H9 (cell line): Measurements from ENCODE around the gene KRTAP1-4. TPM values are rescaled to one million over a fixed set of nuclear protein-coding genes. Genes with fewer than 3 reads are reported as not detected.

ENCODE experiments used
- DNase-seq: peaks from one replicate; pipeline ENCODE4 v3.0.0-alpha.2; 2017
- H2AFZ ChIP-seq: one replicate; pipeline ENCODE4 v1.6.1; 2013; ENCODE audit warnings: mild to moderate bottlenecking, low read length, control low read depth, moderate library complexity
- H2AK5ac ChIP-seq: 2 replicates; pipeline ENCODE4 v1.6.1; 2013; ENCODE audit warnings: low read length, control low read depth, mixed read lengths; ENCODE audit not compliant: insufficient read length
- H2BK120ac ChIP-seq: one replicate; pipeline ENCODE4 v1.6.1; 2013; ENCODE audit warnings: low read depth, mild to moderate bottlenecking, low read length, control low read depth, inconsistent platforms; ENCODE audit not compliant: poor library complexity, severe bottlenecking
- H2BK12ac ChIP-seq: 2 replicates; pipeline ENCODE4 v1.6.1; 2013; ENCODE audit warnings: low read length, control low read depth, mixed read lengths, low read depth; ENCODE audit not compliant: insufficient read length
- H2BK15ac ChIP-seq: 2 replicates; pipeline ENCODE4 v1.6.1; 2013; ENCODE audit warnings: low read depth, low read length, control low read depth
- H2BK20ac ChIP-seq: one replicate; pipeline ENCODE4 v1.6.1; 2013; ENCODE audit warnings: low read depth, mild to moderate bottlenecking, low read length, control low read depth, inconsistent platforms; ENCODE audit not compliant: poor library complexity, severe bottlenecking
- H2BK5ac ChIP-seq: 2 replicates; pipeline ENCODE4 v1.6.1; 2013; ENCODE audit warnings: low read length, control low read depth, mixed read lengths; ENCODE audit not compliant: insufficient read length
- H3K14ac ChIP-seq: 2 replicates; pipeline ENCODE4 v1.6.1; 2013; ENCODE audit warnings: low read length, control low read depth; ENCODE audit not compliant: insufficient read depth
- H3K18ac ChIP-seq: 2 replicates; pipeline ENCODE4 v1.6.1; 2013; ENCODE audit warnings: low read depth, mild to moderate bottlenecking, mixed read lengths, low read length, control low read depth; ENCODE audit not compliant: insufficient read length
- H3K23ac ChIP-seq: 2 replicates; pipeline ENCODE4 v1.6.1; 2013; ENCODE audit warnings: low read length, control low read depth, mixed read lengths, low read depth; ENCODE audit not compliant: insufficient read length
- H3K23me2 ChIP-seq: 2 replicates; pipeline ENCODE4 v1.6.1; 2013; ENCODE audit warnings: low read depth, mild to moderate bottlenecking, mixed read lengths, low read length, control low read depth; ENCODE audit not compliant: insufficient read length, poor library complexity, severe bottlenecking
- H3K27ac ChIP-seq: 2 replicates; pipeline ENCODE4 v1.5.1; 2013; ENCODE audit warnings: low read length, control low read depth, mixed read lengths, low read depth; ENCODE audit not compliant: insufficient read length
- H3K27me3 ChIP-seq: 2 replicates; pipeline ENCODE4 v1.6.1; 2013; ENCODE audit warnings: low read length, control low read depth, inconsistent platforms; ENCODE audit not compliant: insufficient read depth
- H3K4ac ChIP-seq: 2 replicates; pipeline ENCODE4 v1.6.1; 2013; ENCODE audit warnings: low read depth, mild to moderate bottlenecking, control low read depth, inconsistent platforms, low read length, moderate library complexity
- H3K4me1 ChIP-seq: 2 replicates; pipeline ENCODE4 v1.6.1; 2013; ENCODE audit warnings: low read length, control low read depth, inconsistent platforms; ENCODE audit not compliant: insufficient read depth
- H3K4me2 ChIP-seq: 2 replicates; pipeline ENCODE4 v1.6.1; 2013; ENCODE audit warnings: low read length, control low read depth, mixed read lengths; ENCODE audit not compliant: insufficient read length, insufficient read depth
- H3K56ac ChIP-seq: 2 replicates; pipeline ENCODE4 v1.6.1; 2013; ENCODE audit warnings: low read depth, mild to moderate bottlenecking, mixed read lengths, low read length, control low read depth; ENCODE audit not compliant: insufficient read length
- H3K79me1 ChIP-seq: 2 replicates; pipeline ENCODE4 v1.6.1; 2013; ENCODE audit warnings: low read depth, mild to moderate bottlenecking, moderate library complexity, low read length, control low read depth, inconsistent platforms; ENCODE audit not compliant: insufficient read depth, poor library complexity, severe bottlenecking
- H3K79me2 ChIP-seq: 2 replicates; pipeline ENCODE4 v1.6.1; 2013; ENCODE audit warnings: low read length, control low read depth, inconsistent platforms; ENCODE audit not compliant: insufficient read depth
- H3K9ac ChIP-seq: 2 replicates; pipeline ENCODE4 v1.6.1; 2013; ENCODE audit warnings: low read length, control low read depth, mixed read lengths; ENCODE audit not compliant: insufficient read length; ENCODE audit errors: extremely low read depth
- H3K9me3 ChIP-seq: one replicate; pipeline ENCODE4 v1.6.1; 2013; ENCODE audit warnings: low read depth, low read length, inconsistent platforms; ENCODE audit not compliant: control insufficient read depth
- H3T11ph ChIP-seq: one replicate; pipeline ENCODE4 v1.6.1; 2013; ENCODE audit warnings: mild to moderate bottlenecking, low read length, control low read depth, inconsistent platforms
- H4K20me1 ChIP-seq: one replicate; pipeline ENCODE4 v1.6.1; 2013; ENCODE audit not compliant: control insufficient read depth, insufficient read length, insufficient read depth
- H4K5ac ChIP-seq: 2 replicates; pipeline ENCODE4 v1.6.1; 2013; ENCODE audit warnings: low read depth, mild to moderate bottlenecking, mixed read lengths, low read length, control low read depth; ENCODE audit not compliant: insufficient read length
- H4K8ac ChIP-seq: replicated peaks from 2 replicates; pipeline ENCODE4 v1.6.1; 2013; ENCODE audit warnings: low read length, control low read depth, mixed read lengths, low read depth; ENCODE audit not compliant: insufficient read length
- H4K91ac ChIP-seq: 2 replicates; pipeline ENCODE4 v1.6.1; 2013; ENCODE audit warnings: low read depth, mild to moderate bottlenecking, moderate library complexity, mixed read lengths, low read length, control low read depth; ENCODE audit not compliant: insufficient read length
- H3K27ac Mint-ChIP-seq, 3 experiments: 2 replicates in 2 of 3; 3 replicates in 1 of 3; pipeline ENCODE4 v1.8.0; 2020 to 2021; ENCODE audit warnings: mixed read lengths in 3 of 3, mild to moderate bottlenecking in 1 of 3, moderate library complexity in 1 of 3
- H3K27me3 Mint-ChIP-seq: 2 replicates; pipeline ENCODE4 v1.8.0; 2021; ENCODE audit warnings: low read depth, mild to moderate bottlenecking, moderate library complexity, mixed read lengths
- H3K36me3 Mint-ChIP-seq, 3 experiments: 2 replicates in 2 of 3; 3 replicates in 1 of 3; pipeline ENCODE4 v1.8.0; 2020 to 2021; ENCODE audit warnings: low read depth in 3 of 3, mixed read lengths in 3 of 3; ENCODE audit not compliant: insufficient read depth in 1 of 3
- H3K4me1 Mint-ChIP-seq, 2 experiments: 2 replicates each; pipeline ENCODE4 v1.8.0; 2020; ENCODE audit warnings: mixed read lengths in 2 of 2
- H3K4me3 Mint-ChIP-seq, 2 experiments: 2 replicates in 1 of 2; 3 replicates in 1 of 2; pipeline ENCODE4 v1.8.0; 2020 to 2021; ENCODE audit warnings: mild to moderate bottlenecking in 2 of 2, mixed read lengths in 2 of 2, moderate library complexity in 1 of 2
- H3K9me3 Mint-ChIP-seq, 2 experiments: 2 replicates in 1 of 2; 3 replicates in 1 of 2; pipeline ENCODE4 v1.8.0; 2020; ENCODE audit warnings: mild to moderate bottlenecking in 2 of 2, mixed read lengths in 2 of 2, moderate library complexity in 1 of 2
- total RNA-seq: library from RNA; stranded (reverse); gene quantifications from 2 replicates; pipeline ENCODE4 v1.2.1, GENCODE V29; 2021
- TF ChIP-seq, protein P1 (sequence below): fragments of 200-600 bp; sonication (generic); conservative IDR thresholded peaks from 3 replicates; pipeline ENCODE4 v1.8.0; 2021; ENCODE audit warnings: antibody characterized with exemption, mild to moderate bottlenecking

The KRTAP1-4 gene
- total RNA-seq, 1 experiment from 2014 or later, result not detected

- Mint-ChIP-seq H3K27me3 (no peaks in the 10 kb centered on the region), H3K27ac (no peak overlapping the region), H3K9me3 (no peaks in the 10 kb centered on the region), H3K4me3 (no peak overlapping the region), H3K4me1 (0 out of 4 replicates have a peak, but pooled peaks cover 0 to 5% of the 10 kb centered on the region in 2 experiments), H3K36me3 (no peaks in the 10 kb centered on the region)
- Histone ChIP-seq H3K27ac (no peak overlapping the region), H3T11ph (no peak overlapping the region), H3K4me1 (no peaks in the 10 kb centered on the region), H3K9me3 (no peaks in the 10 kb centered on the region), H3K23me2 (no peaks in the 10 kb centered on the region), H3K9ac (no peak overlapping the region), H3K14ac (no peak overlapping the region), H3K4me2 (no peak overlapping the region), H2BK12ac (no peak overlapping the region), H2AFZ (no peak overlapping the region), H3K56ac (no peak overlapping the region), H3K79me2 (no peaks in the 10 kb centered on the region), H3K18ac (no peak overlapping the region), H2BK5ac (no peak overlapping the region), H3K27me3 (no peaks in the 10 kb centered on the region), H2AK5ac (no peak overlapping the region), H2BK120ac (no peak overlapping the region), H4K5ac (no peak overlapping the region), H3K4ac (no peak overlapping the region), H2BK15ac (no peak overlapping the region), H4K8ac (no peak overlapping the region), H3K23ac (no peak overlapping the region), H3K79me1 (no peaks in the 10 kb centered on the region), H4K91ac (no peak overlapping the region), H2BK20ac (no peak overlapping the region), H4K20me1 (no peaks in the 10 kb centered on the region)
- TF ChIP-seq, protein P1, sequence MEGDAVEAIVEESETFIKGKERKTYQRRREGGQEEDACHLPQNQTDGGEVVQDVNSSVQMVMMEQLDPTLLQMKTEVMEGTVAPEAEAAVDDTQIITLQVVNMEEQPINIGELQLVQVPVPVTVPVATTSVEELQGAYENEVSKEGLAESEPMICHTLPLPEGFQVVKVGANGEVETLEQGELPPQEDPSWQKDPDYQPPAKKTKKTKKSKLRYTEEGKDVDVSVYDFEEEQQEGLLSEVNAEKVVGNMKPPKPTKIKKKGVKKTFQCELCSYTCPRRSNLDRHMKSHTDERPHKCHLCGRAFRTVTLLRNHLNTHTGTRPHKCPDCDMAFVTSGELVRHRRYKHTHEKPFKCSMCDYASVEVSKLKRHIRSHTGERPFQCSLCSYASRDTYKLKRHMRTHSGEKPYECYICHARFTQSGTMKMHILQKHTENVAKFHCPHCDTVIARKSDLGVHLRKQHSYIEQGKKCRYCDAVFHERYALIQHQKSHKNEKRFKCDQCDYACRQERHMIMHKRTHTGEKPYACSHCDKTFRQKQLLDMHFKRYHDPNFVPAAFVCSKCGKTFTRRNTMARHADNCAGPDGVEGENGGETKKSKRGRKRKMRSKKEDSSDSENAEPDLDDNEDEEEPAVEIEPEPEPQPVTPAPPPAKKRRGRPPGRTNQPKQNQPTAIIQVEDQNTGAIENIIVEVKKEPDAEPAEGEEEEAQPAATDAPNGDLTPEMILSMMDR, result no peak
- DNase-seq, result no peak
Measured at GRCh38 chr17:41067281-41067680, 37.3 kb upstream of the KRTAP1-4 start.
